NCI-H510A (cell line): ENCODE data around the gene LZTR1.
"Not testable (repeated sequence)": the region's sequence is repeated elsewhere in the genome, so short reads cannot be mapped to it uniquely, and the experiment has no call there.

Experiments
- DNase-seq: peaks from one replicate; lab custom pipeline; 2025; lab: John Stamatoyannopoulos, UW

The LZTR1 gene

DNA sequence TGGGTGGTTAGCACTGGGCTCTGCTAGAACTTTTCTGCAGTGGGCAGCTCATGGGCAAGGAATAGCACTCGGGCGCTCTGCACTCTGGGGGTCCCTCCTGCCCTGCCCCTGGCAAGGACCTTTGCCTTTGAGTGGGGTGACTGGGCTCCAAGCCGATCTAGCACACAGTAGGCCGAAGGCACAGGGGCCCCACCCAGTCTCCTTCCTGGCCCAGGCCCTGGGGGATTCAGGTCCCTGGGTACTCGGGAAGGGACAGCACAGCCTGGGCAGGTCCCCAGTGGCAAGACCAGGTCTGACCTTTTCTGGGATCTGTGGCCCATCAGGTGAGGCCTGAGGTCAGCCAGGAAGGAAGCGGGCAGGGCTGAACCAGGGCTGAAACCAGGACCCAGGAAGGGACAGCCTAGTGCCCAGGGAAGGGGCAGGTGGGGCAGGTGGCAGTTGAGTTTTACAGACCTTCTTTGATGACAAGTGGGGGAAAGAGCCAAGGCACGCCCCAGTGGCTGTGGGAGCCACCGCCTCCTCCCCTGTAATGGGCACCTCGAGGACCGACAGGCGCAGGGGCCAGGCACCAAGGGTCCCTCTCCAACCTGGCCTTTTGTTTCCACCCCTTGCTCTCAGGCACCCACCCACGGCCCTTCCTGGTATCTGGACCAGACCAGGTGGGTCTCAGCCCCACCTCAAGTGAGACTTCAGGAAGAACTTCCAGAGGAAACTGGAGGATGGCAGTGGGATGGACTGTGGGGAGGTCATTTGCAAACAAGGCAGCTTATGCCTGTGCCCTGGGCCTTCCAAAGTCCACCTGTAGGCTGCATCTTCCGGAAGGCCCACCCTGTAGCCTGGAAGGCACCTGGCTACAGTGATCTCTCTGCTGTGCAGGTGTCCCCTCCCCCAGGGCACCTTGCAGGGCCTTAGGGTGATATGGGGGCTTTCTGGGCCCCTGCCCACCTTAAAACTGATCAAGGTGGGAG is 15.9 kb upstream of the LZTR1 start:
- no peak for DNase-seq

DNA sequence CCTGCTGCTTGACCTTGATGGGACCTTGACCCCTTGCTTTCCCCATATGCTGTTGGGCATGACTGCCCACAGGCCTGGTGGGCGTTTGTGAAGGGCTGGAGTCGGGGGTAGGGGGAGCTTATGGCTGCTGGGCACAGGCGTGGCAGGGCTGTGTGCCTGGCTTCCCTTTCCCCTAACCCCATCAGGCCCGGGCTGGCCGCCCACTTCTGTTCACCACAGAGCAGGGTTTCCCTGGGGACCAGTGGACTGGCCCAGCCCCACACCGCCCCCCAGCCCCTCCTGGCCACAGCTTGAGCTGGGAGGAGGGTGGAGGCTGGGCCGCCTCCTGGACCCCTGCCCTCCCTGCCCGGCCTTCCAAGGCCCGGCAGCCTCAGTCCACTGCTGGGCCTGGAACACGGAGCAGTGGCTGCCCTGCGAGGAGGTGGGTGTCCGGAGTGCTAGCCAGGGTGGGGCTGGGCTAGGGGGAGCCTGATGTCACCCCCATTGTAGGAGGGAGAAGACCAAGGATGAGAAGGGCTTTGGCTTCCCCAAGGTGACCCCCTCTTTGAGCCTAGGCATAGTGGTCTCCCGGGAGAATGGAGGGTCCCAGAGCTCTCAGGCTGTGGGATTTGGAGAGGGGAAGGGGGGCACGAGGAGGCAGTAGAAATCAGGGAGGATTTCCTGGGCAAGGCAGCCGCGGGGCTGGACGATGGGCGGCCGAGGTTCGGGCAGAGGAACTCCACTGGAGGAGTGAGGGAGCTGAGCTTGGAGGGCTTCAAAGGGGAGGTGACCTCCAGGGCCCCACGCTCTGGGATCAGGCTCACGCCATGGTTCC is 15.0 kb upstream of the LZTR1 start, which contains the start of gene AIFM3:
Gene AIFM3 (plus strand): TSS at position 373 of the 814 bp plus-strand sequence. CDS start 690 bp downstream, outside the sequence.
- no peak for DNase-seq

DNA sequence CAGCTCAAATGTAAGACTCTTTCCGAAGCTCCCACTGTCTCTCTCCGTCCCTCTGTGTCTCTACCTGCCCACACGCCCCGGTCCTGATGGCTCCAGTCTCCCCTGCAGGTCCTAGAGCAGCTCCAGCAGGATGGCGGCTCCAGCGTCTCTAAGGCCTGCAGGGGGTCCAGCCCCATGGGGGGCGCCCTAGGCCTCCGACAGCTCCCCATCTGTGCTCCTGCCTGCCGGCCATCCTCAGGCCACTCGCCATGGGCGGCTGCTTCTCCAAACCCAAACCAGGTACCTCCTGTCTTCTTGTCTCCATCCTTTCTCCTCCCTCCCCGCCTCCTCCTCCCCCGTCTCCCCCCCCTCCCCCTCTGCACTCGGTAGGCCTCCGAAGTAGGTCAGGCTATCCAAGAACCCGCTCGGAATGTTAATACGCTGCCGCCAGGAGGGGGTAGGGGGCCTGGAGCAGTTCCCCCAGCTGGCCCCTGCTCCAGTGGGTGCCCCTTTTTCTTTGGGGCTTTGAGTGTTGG is 14.3 kb upstream of the LZTR1 start:
- no peak for DNase-seq

DNA sequence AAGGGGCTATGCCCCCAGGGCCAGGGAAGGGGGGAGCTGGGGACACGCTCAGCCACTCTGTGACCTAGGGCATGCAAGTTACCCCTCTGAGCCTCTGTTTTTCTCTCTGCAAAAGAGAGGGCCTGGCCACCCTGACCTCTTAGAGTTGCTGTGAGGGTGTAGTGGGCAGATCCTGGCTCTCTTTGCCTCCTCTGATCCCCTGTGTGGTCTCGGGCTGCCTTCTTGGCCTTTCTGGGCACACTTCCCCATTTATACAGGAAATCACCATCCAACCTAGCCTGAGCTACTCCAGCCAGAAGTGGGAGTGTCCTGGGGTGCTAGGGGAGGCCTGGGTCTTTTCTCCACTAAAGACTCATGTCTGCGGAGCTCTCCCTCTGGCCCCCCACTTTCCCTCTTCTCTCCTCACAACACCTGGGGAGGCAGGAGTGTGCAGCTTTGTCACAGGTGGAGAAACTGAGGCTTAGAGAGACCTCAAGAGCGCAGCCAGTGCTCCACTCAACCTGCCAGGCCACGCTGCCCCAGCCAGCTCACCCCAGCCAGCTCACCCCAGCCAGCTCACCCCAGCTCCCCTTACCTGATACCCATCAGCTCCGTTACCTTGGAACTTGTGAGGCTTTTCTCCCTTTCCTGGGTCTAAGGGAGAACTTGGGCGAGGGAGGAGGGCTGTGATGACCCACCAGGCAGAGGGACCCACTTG is 13.7 kb upstream of the LZTR1 start:
- DNase-seq, result no peak

DNA sequence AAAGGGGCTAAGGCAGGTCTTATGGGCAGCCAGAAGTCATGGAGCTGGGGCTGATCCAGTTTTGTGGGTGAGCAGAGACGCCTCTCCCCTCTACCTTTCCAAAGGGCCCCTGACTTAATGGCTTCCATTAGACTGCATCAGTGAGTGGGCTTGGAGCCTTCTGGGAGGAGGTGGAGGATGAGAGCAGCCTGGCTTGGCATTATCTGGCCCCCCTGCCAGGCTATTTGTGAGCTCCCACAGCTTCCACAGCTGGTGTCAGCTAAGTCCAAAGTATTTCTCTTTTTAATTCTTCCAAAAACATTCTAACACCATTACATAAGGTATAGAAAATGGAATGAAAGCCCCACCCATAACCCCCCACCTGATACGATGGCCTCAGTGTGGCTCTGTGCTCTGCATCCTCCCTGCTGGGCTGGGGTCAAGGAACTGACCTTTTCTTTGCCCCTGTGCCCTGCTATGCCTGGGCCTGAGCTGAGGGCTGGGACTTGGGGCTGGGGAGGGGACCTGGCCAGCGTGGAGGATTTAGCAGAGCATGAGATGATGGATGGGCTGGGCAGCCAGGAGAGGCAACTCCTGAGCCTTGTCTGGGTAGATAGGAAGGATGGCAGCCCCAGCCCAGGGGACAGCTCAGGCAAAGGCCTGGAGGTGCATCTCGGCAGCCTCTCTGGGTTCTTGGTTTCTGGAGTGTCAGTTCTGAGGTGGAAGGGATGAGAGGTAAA is 11.0 kb upstream of the LZTR1 start:
- no peak for DNase-seq

DNA sequence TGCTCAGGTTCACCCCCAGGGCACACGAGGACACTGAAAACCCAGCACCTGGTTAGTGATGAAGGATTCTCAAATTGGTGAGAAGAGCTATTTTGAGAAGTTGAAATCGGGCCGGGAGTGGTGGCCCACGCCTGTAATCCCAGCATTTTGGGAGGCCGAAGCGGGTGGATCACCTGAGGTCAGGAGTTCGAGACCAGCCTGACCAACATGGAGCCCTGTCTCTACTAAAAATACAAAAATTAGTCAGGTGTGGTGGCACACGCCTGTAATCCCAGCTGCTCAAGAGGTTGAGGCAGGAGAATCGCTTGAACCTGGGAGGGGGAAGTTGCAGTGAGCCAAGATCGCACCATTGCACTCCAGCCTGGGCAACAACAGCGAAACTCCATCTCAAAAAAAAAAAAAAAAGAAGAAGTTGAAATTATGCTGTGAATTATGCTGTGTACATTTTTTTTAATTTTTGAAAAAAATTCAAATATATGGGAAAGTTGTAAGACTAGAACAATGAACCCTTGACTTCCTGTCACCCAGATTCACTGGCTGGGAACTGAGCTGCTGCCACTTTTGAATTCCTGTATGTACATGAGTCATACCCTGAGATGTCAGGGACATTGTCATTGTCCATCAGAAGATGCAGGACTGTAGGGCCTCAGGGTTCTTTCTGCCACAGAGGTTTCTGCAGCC is 9.9 kb upstream of the LZTR1 start:
- not testable (repeated sequence) for DNase-seq

DNA sequence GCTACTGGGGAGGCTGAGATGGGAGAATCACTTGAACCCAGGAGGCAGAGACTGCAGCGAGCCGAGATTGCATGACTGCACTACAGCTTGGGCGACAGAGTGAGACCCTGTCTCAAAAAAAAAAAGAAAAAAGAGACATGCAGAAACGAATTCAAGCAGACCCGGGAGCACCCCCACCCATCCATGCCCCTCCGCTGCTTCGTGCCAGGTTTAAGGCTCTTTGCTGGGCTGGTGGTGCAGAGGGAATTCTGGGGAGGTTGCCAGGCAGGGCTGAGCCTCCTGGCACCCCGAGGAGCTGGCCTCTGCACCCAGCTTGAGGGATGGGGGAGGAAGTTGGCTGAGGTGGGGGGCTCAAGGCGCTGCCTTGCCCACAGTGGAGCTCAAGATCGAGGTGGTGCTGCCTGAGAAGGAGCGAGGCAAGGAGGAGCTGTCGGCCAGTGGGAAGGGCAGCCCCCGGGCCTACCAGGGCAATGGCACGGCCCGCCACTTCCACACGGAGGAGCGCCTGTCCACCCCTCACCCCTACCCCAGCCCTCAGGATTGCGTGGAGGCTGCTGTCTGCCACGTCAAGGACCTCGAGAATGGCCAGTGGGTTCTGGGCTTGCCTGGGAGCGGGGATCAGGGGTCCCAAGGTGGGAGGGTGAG is 9.0 kb upstream of the LZTR1 start:
- DNase-seq, result no peak

DNA sequence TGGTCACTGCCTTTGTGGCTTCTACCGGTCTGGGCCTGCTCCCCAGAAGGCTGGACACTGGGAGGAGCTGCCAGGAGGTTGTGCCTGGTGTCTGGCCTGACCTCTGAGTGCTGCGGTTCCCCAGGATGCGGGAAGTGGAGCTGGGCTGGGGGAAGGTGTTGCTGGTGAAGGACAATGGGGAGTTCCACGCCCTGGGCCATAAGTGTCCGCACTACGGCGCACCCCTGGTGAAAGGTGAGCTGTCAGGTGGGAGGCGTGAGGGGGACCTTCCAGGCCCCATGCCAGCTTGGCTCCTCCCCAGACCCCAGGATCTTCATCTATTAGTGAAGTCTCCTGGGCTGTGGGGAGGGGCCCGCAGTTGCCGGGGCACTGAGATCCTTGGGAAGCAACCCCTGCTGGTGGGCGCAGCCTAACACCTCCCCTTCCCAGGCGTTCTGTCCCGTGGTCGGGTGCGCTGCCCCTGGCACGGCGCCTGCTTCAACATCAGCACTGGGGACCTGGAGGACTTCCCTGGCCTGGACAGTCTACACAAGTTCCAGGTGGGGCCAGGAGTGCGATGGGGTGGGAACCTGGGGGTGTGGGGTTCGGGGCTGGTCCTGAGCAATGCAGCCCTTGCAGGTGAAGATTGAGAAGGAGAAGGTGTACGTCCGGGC is 8.3 kb upstream of the LZTR1 start:
- DNase-seq, result no peak

DNA sequence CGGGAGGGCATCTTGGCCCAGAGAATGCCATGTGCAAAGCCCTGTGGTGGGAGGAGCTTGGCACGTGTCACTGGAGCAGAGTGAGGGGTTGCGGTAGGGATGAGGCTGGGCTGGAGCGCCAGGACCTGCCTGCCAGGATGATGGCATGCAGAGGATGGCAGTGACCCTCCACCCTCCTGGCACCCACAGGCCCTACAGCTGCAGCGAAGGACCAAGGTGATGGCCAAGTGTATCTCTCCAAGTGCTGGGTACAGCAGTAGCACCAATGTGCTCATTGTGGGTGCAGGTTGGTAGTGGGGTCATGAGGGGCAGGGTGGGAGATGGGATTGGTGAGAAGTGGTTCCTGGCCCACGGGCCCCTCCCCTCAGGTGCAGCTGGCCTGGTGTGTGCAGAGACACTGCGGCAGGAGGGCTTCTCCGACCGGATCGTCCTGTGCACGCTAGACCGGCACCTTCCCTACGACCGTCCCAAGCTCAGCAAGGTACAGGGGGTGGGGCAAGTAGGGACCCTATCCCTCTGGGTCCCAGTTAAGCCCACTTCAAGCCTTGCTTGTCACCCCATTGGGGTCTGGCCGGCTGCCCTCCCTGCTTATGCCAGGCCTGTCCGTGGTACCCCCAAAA is 7.7 kb upstream of the LZTR1 start:
- no peak for DNase-seq

DNA sequence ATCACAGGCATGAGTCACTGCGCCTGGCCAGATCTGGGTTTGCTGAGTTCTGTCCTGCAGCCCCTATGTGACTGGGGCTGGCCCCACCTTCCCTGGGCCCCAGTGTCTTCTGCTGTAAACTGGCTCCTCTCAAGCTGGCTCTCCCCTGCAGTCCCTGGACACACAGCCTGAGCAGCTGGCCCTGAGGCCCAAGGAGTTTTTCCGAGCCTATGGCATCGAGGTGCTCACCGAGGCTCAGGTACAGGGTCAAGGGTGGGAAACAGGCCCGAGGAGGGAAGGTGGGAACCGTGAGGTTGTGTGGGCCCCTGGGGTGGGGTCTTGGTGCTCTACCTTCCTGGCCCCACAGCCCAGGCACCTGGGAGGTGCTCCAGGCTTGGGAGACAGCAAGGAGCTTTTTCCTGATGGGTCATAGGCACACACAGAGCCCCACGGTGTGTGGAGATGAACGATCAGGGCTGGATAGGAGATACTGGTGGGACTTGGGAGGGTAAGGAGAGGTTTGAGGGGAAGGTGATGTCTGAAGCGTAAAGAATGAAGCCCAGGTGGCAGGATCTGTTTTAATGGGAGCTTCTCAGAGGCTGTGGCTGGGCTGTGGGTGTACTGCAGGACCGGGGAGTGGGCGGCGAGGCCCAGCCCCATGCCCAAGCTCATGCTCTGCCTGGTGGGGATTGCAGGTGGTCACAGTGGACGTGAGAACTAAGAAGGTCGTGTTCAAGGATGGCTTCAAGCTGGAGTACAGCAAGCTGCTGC is 6.4 kb upstream of the LZTR1 start:
- no peak for DNase-seq

DNA sequence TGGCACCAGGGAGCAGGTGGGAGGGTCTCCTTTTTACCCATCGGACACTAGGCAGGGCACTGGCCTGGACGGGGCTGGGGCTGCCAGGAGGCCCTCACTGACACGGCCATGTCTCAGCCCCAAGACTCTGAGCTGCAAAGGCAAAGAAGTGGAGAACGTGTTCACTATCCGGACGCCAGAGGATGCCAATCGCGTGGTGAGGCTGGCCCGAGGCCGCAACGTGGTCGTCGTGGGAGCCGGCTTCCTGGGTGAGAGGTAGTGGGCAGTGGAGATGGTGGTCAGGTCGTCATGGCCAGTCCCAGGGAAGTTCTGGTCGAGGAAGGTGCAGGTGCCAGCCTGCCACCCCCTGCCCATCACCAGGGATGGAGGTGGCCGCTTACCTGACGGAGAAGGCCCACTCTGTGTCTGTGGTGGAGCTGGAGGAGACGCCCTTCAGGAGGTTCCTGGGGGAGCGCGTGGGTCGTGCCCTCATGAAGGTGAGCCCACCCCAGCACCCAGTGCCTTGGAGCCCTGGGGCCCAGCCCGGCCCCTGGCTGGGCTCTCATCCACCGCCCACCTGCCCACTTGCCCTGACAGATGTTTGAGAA is 5.7 kb upstream of the LZTR1 start:
- no peak for DNase-seq

DNA sequence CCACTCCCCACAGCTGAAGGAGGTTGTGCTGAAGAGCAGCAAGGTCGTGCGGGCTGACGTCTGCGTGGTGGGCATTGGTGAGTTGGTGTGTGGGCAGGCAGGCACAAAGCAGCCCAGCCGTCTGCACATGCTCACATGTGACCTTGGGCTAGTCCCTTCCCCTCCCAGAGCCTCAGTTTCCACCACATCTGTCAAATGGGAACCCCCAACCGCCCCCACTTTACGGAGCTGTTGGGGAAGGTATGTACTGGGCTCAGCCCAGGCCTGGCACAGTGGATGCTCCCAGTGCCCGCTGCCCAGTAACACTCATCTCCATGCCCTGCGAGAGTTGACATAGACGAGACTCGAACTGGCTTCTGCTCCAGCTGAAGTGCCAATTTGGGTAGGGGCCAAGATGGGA is 5.1 kb upstream of the LZTR1 start:
- no peak for DNase-seq

DNA sequence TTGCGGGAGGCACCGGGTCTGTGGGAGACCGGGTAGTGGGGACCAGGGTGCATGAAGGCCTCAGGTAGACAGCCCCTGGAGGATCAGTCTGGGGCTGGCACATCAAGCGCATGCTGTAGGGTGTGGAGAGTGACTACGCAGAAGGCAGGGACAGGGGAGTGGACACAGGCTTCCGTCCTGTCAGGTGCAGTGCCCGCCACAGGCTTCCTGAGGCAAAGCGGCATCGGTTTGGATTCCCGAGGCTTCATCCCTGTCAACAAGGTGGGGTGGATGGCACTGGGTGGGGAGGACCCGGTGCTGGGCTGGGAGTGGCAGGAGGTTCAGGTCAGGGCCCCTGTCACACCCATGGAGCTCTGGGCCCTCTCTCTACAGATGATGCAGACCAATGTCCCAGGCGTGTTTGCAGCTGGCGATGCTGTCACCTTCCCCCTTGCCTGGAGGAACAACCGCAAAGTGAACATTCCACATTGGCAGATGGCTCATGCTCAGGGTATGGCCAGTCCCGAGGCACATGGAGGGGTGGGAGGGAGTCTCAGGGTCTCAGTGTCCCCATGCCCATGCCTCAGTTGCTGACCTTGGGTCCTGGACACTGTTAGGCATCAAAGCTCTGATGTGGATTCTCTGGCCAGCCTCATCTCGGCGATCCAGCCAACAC is 4.5 kb upstream of the LZTR1 start:
- DNase-seq, result no peak

DNA sequence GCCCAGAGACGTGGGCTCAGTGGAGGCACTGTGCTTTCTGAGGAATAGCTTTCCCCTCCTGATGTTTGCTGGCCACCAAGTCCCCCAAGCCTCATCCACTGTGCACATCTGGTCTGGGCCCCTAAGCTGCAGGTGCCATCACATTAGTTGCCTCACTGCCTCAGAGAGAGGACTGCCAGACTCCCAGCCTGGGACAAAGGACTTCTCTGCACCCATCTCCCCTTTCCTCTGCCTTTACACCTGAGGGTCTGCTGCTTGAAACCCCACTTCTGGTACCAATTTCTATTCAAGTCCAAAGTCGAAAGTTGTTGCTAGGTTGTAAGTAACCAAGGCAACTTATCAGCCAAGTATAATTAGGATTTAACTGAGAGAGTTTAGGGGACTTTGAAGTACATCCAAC is 3.7 kb upstream of the LZTR1 start:
- DNase-seq, result no peak

DNA sequence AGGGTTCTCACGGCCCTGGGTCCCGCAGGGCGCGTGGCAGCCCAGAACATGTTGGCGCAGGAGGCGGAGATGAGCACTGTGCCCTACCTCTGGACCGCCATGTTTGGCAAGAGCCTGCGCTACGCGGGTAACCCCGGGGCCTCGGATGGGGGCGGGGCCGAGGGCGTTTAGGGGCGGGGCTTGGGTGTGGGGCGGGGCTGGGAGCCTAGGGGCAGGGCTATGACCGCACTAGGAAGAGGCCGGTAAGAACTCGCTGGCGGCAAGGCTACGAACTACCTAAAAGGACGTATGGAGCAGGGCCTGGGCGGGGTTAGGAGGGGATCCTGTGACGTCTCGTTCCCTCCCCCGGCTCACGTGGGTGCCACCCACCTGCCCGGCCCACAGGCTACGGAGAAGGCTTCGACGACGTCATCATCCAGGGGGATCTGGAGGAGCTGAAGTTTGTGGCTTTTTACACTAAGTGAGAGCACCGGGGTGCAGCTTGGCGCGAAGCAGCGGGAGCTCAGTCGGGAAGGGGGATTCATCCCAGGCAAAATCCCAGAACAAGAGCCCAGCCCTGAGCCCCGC is 2.8 kb upstream of the LZTR1 start:
- no peak for DNase-seq

DNA sequence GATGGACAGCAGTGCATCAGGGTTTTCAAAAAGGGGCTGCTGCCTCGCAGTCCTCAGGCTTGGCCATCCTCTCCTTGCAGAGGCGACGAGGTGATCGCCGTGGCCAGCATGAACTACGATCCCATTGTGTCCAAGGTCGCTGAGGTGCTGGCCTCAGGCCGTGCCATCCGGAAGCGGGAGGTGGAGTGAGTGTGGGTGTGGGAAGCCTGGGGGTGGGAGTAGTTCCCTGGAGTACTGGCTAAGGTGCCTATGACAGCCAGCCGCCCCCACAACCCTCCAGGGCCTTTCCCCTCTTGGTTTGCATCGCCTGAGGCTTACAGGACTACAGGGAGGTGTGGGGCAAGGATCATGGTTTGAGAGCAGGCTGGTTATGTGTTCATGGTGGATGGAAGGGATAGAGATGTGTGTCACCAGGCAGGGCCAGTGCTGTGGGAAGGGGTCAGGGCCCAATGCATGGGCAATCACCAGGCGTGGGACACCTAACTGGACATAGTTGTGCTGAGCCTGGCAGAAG is 2.1 kb upstream of the LZTR1 start:
- DNase-seq, result no peak

DNA sequence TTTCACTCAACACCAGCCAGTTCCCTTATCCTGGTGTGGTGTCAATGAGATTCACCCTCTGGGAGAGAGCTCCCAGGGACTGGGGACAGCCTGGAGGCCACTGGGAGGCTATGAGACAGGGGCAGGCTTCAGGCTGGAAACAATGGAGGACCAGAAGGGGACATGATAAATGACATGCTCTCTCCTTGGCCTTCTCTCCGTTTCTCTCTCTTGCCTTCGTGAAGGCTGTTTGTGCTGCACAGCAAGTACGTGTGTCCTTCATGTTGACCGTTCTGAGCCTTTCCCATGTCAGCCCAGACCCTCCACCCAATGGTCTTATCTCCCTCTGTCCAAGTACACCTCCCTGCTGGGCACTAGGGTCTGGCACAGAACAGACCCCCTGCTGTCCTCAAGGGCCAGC is 1.6 kb upstream of the LZTR1 start:
- no peak for DNase-seq
